Posterior cingulate gyrus (tissue), 11 donors: ENCODE data around the gene LPCAT2.

ENCODE experiments used
- DNase-seq, 10 donors: peaks; one replicate each; pipeline versions ENCODE4 v3.0.0 to v3.0.0-alpha.2; 2020 to 2021; ENCODE audit warnings: mixed read lengths in 3 of 10
- intact Hi-C: fragments of 100-400 bp; cut with DNase I; formaldehyde crosslinking; loops from one replicate; pipeline ENCODE4 v1.15.1; 2023

LPCAT2 gene

DNA sequence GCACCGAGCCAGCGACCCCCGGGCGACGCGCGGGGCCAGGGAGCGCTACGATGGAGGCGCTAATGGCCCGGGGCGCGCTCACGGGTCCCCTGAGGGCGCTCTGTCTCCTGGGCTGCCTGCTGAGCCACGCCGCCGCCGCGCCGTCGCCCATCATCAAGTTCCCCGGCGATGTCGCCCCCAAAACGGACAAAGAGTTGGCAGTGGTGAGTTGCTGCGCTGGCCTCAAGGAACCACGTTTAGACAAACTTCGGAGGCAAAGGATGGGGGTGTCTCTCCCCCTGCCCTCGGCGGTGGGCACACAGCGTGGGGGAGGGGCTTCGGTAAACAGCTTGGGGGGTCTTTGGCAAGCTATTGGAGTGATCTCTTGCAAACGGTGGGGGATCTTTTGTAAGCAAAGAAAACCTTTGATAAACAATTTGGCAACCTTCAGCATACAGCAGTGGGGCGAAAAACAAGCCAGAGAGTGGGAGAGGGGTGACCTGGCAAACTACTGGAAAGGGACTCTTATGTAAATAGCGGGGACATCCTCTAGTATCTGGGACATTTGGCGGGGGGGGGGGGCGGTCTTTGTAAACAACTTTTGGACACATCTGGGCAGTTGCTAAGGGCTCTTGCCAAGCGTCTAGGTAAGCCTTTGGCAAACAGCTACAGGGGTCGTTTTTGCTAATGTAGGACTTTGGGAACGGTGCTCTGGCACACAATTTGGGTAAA lies 29.3 kb upstream of the LPCAT2 start:
- intact Hi-C loops, result no loop called here
- no peak for DNase-seq

GRCh38 chr16:55480228-55480655 lies 28.6 kb upstream of the LPCAT2 start:
- peak in 8 of 10 donors; percentile 21 to 91 (median 45) for DNase-seq
- intact Hi-C loops, result no loop called here

DNA sequence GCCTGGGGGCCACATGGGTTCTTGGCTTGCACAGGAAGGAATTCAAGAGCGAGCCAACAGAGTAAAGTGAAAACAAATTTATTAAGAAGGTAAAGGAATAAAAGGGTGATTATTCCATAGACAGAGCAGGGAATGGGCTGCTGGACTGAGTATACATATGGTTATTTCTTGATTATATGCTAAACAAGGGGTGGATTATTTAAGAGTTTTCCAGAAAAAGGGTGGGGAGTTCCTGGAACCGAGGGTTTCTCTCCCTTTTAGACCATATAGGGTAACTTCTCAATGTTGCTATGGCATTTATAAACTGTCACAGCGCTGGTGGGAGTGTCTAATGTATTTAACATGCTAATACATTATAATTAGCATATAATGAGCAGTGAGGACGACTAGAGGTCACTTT lies 27.8 kb upstream of the LPCAT2 start:
- DNase-seq, result no peak
- intact Hi-C loops, result no loop called here

- peak in 1 of 10 donors; percentile 13 for DNase-seq
- intact Hi-C loops, result no loop called here
Measured at GRCh38 chr16:55482056-55482455, 26.8 kb upstream of the LPCAT2 start.

GRCh38 chr16:55487048-55487803 lies 21.6 kb upstream of the LPCAT2 start:
- DNase-seq, result peak in 1 of 10 donors; percentile 55
- intact Hi-C loops, result no loop called here

DNA sequence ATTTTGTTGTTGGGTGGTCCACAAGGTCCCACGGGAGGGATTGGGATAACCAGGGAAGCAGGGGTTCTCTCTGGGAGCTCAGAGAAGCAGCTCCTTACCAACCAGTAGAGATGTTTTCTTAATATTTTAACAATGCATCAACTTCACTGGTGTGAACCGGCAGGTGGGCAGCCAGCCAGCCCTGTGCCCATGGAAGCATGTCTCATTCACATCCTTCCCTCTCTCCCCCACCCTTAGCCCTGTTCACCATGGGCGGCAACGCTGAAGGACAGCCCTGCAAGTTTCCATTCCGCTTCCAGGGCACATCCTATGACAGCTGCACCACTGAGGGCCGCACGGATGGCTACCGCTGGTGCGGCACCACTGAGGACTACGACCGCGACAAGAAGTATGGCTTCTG lies 20.6 kb upstream of the LPCAT2 start:
- intact Hi-C loops, result no loop called here
- peak in 1 of 10 donors; percentile 75 for DNase-seq

DNA sequence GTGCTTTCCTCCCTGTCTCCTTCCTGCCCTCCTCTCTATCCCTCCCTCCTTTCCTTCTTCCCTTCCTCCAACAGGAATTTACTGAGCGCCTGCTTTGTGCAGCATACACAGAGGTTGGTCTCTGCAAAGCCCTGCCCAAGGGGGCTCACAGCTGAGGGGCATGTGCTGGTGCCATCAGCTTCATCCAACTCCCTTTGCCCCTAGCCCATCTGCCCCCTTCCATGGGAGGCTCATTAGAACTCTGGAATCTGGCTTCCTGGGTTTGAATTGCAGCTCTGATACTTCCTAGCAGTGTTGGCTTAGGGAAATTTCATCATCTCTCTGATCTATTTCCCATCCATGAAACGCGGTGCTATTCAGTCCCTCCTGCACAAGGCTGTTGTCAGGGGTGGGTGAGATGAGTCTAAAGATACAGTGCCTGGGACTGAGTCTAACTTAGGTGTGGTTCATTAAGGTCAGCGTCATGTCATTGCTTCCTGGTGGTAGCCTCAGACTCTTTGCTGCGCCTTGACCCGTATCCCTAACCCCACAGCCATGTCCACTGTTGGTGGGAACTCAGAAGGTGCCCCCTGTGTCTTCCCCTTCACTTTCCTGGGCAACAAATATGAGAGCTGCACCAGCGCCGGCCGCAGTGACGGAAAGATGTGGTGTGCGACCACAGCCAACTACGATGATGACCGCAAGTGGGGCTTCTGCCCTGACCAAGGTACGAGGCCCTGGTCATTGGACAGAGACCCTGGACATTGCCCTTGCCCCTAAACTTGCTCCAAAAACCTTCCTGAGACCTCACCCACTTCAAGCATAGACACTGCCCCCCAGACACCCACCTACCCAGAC lies 19.5 kb upstream of the LPCAT2 start:
- intact Hi-C loops, result no loop called here
- DNase-seq, result peak in 1 of 10 donors; percentile 57

- intact Hi-C loops, result no loop called here
- no peak for DNase-seq
Measured at GRCh38 chr16:55489956-55490265, 19.0 kb upstream of the LPCAT2 start.

GRCh38 chr16:55490301-55490700 lies 18.6 kb upstream of the LPCAT2 start:
- intact Hi-C loops, result no loop called here
- DNase-seq, result no peak

DNA sequence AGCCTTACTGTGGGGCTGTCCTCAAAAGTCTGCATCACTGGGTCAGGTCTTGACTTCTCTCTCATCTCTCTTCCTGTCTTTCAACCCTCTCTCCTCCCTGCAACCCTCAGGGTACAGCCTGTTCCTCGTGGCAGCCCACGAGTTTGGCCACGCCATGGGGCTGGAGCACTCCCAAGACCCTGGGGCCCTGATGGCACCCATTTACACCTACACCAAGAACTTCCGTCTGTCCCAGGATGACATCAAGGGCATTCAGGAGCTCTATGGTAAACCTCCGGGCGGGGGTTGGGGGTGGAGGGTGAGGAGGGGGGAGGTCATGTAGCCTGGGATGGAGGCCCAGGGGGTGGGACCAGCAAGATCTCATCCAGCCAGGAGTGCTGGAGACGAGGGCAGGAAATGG lies 17.2 kb upstream of the LPCAT2 start:
- intact Hi-C loops, result no loop called here
- no peak for DNase-seq

- DNase-seq, result no peak
- intact Hi-C loops, result no loop called here
Measured at GRCh38 chr16:55492756-55493380, 16.0 kb upstream of the LPCAT2 start.

- intact Hi-C loops, result loop anchor here (1.0 to 2.0 kb wide), 2 partner anchors 48 to 208 kb away; no protein-coding TSS in a partner anchor
- peak in 5 of 10 donors; percentile 26 to 87 (median 48) for DNase-seq
Measured at GRCh38 chr16:55494994-55495421, 13.9 kb upstream of the LPCAT2 start.

GRCh38 chr16:55495616-55496289 lies 13.1 kb upstream of the LPCAT2 start:
- no peak for DNase-seq
- intact Hi-C loops, result loop anchor here (1.0 to 2.0 kb wide), 2 partner anchors 48 to 207 kb away; no protein-coding TSS in a partner anchor

- intact Hi-C loops, result no loop called here
- DNase-seq, result no peak
Measured at GRCh38 chr16:55496509-55497145, 12.2 kb upstream of the LPCAT2 start.

- no peak for DNase-seq
- intact Hi-C loops, result no loop called here
Measured at GRCh38 chr16:55497558-55497957, 11.3 kb upstream of the LPCAT2 start.

DNA sequence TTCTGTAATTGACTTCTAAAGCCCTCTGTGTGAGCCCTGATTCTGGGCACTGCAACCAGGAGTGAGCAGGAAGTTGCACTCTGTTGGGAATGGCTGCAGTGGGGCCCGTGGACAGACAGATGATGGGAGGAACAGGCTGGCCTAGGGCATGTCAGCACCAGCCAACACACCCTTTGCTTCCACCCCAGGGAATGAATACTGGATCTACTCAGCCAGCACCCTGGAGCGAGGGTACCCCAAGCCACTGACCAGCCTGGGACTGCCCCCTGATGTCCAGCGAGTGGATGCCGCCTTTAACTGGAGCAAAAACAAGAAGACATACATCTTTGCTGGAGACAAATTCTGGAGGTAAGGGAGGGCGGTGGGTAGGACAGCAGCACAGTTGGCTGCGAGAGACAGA lies 10.8 kb upstream of the LPCAT2 start:
- intact Hi-C loops, result no loop called here
- DNase-seq, result peak in 1 of 10 donors; percentile 59

DNA sequence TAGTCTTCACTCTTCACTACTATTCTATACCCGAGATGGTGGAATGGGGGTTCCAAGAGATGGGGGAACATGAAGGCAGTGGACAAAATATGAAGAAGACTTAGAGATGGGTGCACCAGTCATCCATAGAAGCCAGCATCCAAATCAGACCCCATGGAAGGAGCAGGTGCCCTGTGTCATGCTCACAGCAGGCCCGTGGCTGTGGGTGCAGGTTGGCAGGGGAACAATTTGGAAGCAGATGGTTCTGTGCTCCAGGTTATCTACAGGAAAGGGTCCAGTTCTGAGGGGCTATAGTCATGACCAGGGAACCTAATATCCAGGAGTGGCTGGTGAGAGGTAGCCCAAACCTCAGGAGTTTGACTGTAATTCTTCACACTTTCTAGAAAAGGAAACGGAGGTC lies 9.6 kb upstream of the LPCAT2 start:
- no peak for DNase-seq

DNA sequence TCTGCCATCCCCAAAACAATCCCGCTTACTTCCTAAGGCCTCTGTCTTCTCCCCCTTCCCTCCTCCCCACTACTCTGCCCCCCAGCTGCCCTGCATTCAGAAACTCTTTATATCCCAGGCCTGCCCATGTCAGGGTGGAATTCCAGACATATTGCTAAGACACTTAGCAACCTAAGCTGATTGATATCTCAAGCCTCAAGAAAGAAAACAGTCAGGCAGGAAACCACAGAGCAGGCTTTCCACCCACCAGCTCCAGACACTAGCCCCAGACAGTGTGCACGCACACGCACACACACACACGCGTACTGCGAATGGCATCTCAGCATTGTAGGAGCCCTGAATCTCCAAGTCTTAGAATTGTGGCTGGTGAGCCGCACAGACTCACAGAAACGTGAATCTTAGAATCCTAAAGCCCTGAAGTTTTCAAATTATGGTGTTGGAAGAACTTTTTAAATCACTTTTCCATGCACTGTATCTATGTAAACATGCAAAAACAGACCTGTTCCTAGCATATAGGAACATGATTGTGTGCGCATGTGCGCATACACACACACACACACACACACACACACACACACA lies 8.8 kb upstream of the LPCAT2 start:
- peak in 1 of 10 donors; percentile 23 for DNase-seq
- intact Hi-C loops, result no loop called here

More for the DNA sequence above, 9.6 kb upstream of the LPCAT2 start:
- intact Hi-C loops, result no loop called here

- peak in 6 of 10 donors; percentile 24 to 90 (median 52) for DNase-seq
Measured at GRCh38 chr16:55500530-55501011, 8.3 kb upstream of the LPCAT2 start.

More at GRCh38 chr16:55500530-55501011, 8.3 kb upstream of the LPCAT2 start:
- intact Hi-C loops, result no loop called here
